Esophagus squamous epithelium (tissue), 4 donors: ENCODE measurements around the gene PANK2.

ENCODE experiments used
- CTCF ChIP-seq, 6 experiments: fragments of 450-650 bp in 4 of 6; fragments of 200-600 bp in 2 of 6; sonication (generic) in 2 of 6; IDR thresholded peaks; one replicate each; pipeline ENCODE4 v1.5.1; 2016 to 2019; ENCODE audit warnings: antibody characterized with exemption in 6 of 6, mild to moderate bottlenecking in 4 of 6, moderate library complexity in 4 of 6
- POLR2A ChIP-seq, 4 donors: fragments of 450-650 bp; IDR thresholded peaks; one replicate each; pipeline ENCODE4 v1.6.1; 2017; ENCODE audit warnings: antibody characterized with exemption in 4 of 4, mild to moderate bottlenecking in 4 of 4, moderate library complexity in 3 of 4

DNA sequence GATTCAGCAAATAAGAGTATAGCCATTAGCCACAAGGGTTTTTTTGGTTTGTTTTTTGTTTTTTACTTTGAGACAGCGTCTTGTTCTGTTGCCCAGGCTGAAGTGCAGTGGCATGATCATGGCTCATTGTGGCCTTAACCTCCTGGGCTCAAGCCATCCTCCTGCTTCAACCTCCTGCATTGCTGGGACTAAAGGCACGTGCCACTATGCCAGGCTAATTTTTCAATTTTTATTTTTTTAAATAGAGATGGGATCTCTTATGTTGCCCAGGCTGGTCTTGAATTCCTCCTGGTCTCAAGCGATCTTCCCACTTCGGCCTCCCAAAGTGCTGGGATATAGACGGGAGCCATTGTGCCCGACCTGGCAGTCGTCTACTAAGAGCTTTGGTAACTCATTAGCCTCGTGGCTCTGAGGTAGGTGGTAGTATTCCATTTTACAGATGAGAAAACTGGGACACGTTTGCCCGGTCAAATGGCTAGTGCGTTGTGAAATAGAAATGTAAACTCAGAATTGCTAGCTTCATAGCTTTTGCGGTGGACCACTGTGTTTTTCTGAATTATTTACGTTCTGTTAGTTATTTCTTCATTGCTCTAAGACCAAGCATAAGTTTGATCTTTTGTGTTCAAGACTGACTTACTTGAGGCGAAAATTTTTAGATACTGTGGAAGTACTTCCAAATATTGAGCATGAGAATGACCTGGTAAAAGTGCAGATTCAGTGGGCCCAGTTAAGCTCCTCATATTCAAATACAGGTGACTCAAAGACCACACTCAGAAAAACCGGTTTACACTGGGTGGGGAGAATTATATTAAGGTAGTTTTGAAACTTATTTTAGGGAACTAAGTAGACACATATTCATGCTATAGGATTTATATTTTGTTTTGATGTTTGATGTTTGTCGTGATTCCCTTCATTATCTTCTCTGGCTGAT is 2.1 kb downstream of the PANK2 start:
- TF ChIP-seq CTCF (IDR thresholded peaks at IDR 0.05) (no peak), POLR2A (IDR thresholded peaks at IDR 0.05) (no peak)
